Heart left ventricle (tissue), 13 donors: Measurements from ENCODE around the gene CAST.

ENCODE experiments used
- POLR2A ChIP-seq, 2 donors: fragments of 450-650 bp; IDR thresholded peaks; one replicate each; pipeline ENCODE4 v1.6.1; 2017; ENCODE audit warnings: antibody characterized with exemption in 2 of 2, mild to moderate bottlenecking in 2 of 2, moderate library complexity in 2 of 2
- TF ChIP-seq, protein P1 (sequence below), 12 donors: fragments of 200-600 bp; sonication (generic) in 4 of 12; IDR thresholded peaks; one replicate each; pipeline versions ENCODE4 v1.5.0 to v1.8.0; 2018 to 2022; ENCODE audit warnings: antibody characterized with exemption in 12 of 12, mild to moderate bottlenecking in 5 of 12
- donor health status: ischemic (EF 13 %, LVEDD 7.1; RV severe dilation, severe dysfunction).
- donor health status: DM: no; HTN: yes; CAD: no.
- donor health status: DM: no; HTN: no; CAD: no.
- donor health status: ischemic (EF 25% LVEDD 6.9; RV normal size, moderate dysfunction).
- donor health status: ischemic (EF 25% LVEDD 5.7; RV mildly dilated, moderate dysfunction).
- donor health status: ischemic (EF 35%, LVEDD 5.7; RV mildly dilated, moderate dysfunction).
- donor health status: nonischemic (EF 11% LVEDD 7.7; RV severe dilation, severe dysfunction).
- donor health status: DM: yes; HTN: yes; CAD: no.
- donor health status: PGD.
- donor health status: ischemic (EF 29% LVEDD 5.4; RV normal size, mild dysfunction).
- donor health status: nonischemic (EF 23%, LVEDD 6.1; RV moderate dilation, normal function).

GRCh38 chr5:96627792-96628398 lies 34.3 kb upstream of the CAST start:
- no peak for TF ChIP-seq POLR2A (IDR thresholded peaks at IDR 0.05)
- TF ChIP-seq, protein P1, sequence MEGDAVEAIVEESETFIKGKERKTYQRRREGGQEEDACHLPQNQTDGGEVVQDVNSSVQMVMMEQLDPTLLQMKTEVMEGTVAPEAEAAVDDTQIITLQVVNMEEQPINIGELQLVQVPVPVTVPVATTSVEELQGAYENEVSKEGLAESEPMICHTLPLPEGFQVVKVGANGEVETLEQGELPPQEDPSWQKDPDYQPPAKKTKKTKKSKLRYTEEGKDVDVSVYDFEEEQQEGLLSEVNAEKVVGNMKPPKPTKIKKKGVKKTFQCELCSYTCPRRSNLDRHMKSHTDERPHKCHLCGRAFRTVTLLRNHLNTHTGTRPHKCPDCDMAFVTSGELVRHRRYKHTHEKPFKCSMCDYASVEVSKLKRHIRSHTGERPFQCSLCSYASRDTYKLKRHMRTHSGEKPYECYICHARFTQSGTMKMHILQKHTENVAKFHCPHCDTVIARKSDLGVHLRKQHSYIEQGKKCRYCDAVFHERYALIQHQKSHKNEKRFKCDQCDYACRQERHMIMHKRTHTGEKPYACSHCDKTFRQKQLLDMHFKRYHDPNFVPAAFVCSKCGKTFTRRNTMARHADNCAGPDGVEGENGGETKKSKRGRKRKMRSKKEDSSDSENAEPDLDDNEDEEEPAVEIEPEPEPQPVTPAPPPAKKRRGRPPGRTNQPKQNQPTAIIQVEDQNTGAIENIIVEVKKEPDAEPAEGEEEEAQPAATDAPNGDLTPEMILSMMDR (IDR thresholded peaks at IDR 0.05), result no peak
